HG03432 (cell line): ENCODE data around the gene FGF3.

ENCODE experiments used
- ATAC-seq: cut with Tn5 transposase; IDR thresholded peaks from one replicate; pipeline ENCODE4 v1.9.1; 2021; ENCODE audit warnings: mild to moderate bottlenecking, moderate library complexity; ENCODE audit not compliant: unreplicated experiment

Gene FGF3

DNA sequence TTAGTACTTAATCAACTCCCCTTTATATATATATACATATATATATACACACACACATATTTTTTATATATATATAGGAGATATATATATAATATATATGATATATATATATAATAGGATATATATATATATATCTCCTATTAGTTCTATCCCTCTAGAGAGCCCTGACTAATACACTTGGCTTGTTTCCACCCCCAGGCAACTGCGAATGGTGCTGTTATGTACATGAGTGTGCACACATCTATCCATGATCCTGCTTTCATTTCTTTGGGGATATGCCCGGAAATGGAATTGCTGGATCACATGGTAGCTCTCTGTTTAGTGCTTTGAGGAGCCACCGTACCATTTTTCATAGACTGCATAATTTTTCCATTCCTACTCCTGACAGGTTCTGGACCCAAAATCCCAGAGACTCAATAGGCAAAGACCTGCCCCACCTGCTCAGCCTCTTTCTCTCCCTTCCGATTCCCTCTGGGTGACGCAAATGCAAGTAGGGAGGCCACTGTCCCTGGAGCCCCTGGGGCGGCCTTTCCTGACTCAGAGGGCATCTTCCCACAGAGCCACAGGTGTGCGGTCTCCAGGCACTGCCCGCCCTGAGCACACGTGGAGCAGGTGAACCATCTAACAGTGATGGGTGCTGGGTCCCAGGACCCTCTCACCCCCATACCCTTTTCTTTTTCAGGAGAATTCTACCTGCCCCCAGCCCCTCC, 12.0 kb downstream of the FGF3 start:
- no peak for ATAC-seq

DNA sequence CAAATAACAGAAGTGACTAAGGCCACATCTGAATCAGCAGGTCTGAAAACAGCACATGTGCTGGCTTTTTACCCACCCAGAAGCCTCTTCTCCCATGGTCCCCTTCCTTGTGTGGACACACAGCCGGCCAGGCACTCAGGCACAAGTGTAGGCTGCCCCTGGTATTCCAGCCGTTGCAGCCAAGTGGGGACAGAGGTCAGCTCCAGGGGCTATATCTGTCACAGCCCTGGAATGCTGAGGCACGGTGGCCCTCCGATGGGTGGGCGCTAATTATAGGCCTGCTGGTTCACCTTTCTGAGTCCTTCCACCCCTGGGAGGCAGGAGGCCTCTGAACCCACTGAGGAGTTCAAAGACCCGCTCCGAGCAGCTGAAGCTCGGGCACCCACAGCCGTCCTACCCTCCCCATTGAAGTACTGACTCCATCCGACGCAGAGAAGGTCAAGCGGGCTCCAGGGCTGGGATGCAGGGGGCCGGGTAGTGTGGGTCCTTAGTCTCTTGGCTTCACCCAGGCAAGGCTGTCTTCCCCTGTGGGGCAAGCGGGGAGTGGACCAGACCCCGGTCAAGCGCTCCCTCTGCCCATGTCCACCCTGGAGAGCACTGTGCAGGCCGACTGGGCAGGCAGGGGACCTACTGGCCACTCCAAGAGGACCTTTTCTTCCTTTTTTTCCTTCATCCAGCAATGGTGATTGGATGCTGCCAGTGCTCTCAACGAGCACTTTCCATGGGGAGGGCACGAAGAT, 14.3 kb downstream of the FGF3 start:
- ATAC-seq: no peak

DNA sequence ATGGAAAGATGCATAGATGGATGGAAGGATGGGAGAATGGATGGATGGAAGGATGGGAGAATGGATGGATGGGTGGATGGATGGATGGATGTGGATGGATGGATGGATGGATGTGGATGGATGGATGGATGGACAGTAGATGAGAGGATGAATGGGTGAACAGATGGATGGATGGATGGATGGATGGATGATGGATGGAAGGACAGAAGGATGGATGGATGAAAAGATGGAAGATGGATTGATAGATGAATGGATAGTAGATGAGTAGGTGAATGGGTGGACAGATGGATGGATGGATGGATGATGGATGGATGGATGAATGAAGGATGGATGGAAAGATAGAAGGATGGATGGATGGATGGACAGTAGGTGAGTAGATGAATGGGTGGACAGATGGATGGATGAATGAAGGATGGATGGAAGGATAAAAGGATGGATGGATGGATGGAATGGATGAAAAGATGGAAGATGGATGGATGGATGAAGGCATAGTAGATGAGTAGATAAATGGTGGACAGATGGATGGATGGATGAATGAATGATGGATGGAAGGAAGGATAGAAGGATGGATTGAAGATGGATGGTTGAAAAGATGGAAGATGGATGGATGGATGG, 15.5 kb downstream of the FGF3 start:
- ATAC-seq: no peak

DNA sequence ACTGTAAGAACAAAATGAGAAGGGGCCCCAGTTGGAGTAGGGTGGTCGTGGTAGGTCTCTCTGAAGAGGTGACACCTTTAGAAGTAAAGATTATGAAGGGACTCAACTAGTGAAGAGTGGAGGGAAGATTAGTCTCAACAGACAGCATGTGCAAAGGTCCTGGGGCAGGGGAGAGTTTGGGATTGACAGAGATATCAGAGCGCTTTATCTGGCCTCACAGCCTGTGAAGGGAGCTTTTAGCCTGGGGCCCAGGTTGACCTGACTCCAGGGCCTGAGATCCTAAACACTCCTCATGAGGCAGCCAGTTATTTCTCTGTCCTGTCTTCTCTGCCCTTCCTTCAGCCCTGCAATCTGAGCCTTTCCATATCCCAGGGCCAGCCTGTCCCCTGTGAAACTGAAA, 16.2 kb downstream of the FGF3 start:
- no peak for ATAC-seq

DNA sequence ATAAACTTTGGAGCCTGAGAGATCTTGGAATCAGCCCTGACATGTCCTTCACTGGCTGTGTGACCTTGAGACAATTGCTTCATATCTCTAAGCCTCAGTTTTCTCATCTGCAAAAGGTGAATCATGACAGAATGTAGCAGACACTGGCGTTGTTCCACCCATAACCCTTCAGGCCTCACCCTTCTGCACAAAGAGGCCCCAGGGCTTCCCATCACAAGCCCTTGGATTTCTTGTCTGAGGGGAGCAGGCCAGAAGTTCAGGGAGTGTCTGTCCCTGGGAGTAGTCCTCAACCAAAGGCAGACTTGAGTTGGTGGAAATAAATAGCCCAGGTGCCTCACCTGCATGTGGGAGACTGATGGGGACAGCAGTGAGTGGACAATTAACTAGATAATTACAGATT, 16.6 kb downstream of the FGF3 start:
- ATAC-seq: no peak

DNA sequence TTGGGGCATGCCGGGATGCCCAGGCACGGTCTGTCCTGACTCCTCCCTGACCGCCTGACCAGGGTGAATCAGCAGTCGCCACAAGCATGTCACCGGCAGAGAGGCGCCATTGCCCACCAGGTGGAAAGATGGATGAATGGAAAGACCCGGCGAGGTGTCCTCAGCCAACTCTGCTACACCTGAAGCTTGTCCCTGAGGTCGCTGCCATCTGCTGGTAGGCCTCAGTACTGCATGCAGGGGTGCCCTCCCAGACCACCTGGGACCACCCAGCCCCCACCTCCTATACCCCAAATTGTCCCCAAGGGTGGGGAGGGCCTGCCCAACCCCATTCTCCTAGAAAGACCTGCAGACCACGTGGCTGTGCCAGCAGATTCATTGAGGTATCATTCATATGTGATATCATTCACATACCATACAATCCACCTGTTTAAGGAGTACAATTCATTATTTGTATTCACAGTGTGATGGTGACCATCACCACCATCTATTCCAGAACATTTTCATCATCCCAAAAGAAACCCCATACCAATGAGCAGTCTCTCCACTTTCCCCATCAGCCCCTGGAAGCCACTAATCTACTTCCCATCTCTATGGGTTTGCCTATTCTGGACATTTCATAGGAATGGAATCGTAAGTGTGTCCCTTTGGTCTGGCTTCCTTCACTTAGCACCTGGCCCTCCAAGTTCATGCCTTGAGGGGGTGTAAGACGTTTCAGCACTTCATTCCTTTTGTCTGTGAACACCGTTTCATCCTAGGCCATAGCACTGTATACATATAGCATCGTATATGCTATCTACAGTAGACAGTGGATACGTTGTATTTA, 17.5 kb downstream of the FGF3 start:
- no peak for ATAC-seq

DNA sequence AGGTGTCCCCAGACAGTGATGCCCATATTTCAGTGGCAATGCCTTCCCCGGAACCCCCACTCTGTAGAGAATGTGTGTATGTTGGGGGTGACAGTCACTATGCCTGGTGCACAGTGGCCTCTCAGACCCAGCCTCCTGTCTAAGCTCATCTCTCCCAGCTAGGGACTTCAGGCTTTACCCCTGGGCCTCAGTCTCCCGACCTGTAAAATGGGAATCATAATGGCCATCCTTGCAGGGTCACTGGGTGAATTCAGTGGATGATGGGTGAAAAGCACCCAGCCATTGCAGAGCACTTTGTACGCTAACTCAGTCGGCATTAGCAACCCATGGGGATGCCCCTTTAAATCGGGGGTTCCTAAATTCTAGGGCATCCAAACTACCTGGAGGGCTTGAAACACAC, 18.9 kb downstream of the FGF3 start:
- ATAC-seq: no peak

DNA sequence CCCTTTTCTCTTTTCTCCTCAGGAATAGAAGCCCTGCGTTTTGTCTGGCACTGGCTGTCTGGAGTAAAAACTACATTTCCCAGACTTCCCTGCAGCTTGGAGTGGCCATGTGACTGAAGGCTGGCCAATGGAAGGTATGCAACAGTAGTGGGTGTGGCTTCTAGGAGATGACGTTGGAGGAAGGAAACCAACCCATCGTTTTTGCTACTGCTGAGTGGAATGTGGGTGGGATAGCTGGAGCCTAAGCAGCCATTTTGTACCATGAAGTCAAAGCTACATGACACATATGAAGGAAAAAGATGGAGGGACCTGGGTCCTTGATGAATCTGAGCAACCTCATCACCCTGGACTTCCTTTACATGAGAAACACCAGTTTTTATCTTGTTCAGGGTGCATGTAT, 19.6 kb downstream of the FGF3 start:
- no peak for ATAC-seq

DNA sequence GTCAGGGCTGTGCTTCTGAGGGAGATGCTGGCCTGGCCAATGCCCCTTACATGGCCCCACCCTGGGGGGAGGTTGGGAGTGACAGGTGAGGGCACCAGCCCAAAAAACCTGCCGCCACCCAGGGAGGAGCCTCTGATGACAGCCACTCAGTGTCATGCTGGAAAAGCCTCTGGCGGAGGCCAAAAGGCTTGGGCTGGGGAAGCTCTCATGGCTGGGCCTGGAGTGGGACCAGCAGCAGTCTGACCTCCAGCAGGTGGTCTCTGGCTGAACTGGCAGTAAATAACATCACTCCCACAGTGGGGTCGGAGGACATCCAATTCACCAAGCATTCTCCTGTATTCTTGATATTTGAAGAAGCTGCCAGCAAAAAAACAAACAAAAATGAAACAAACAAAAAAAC, 20.1 kb downstream of the FGF3 start:
- ATAC-seq: no peak

DNA sequence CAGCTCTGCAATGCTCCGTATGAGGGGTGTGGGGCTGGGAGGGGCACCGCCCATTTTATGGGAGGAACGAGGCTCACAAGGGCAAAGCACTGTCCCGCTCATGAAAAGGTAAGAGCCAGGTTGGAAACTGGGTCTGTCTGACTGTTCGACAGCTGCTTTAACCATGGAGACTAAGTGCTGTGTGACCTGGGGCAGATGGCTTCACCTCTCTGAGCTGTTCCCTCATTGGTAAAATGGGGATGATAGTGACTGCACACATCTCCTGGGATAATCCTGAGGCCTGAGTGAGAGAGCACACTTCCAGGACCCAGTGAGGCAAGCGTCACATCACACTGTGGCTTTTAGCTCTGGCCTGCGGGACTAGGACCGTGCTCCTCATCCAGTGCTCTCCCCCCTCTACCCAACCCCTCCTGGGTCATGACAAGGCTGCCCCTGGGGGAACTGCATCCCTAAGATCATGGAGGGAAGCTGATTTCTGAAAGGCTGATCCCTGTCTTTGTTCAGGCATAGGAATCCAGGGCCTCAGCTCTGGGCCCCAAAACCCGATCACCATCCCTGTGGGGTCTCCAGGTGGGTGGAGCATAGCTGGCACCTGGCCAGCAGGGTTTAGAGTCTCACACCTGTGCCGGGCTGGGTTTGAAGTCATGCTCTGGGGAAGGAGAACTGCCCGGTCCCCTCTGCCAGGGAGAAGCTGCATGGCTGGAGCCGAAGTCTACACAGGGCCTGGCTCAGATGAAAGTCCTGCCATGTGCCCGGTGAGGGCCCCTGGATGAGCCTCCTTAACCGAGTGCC, 21.3 kb downstream of the FGF3 start:
- no peak for ATAC-seq

DNA sequence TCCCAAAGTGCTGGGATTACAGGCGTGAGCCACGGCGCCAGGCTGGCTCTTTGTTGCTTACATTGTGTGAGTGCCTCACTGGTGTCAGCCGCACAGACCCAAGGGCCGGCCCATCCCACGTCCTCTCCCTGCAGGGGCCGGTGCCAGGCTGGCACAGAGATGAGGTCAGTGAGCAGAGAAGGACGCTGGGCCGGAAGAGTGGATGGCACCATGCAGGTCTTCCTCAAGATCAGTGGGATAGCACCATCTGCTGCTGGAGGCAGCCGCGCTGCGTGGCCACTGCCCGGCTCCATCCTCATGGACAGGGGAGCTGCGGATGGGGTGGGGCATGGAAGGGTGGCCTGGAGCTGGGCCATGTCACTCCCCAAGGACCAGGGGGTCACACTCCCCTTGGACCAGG, 22.1 kb downstream of the FGF3 start:
- ATAC-seq: no peak

DNA sequence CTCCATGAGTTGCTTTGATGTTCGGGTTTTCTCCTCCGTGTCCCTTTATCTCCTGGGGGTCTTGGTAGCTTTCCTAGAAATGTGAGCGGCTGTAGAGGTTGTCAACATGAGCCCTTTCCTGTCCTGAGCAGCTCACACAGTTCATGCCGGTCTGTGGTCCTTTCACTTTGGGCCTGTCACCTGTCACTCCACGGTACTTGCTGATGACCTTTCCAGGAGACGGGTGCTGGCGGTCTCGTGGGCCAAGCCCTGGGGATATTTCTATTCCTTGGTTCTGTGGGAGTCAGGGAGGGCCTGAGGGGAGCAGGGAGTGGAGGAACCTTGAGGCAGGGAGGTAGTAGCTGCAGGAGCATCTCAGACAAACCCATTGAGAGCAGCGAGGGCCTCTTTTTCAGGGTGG, 23.2 kb downstream of the FGF3 start:
- no peak for ATAC-seq

DNA sequence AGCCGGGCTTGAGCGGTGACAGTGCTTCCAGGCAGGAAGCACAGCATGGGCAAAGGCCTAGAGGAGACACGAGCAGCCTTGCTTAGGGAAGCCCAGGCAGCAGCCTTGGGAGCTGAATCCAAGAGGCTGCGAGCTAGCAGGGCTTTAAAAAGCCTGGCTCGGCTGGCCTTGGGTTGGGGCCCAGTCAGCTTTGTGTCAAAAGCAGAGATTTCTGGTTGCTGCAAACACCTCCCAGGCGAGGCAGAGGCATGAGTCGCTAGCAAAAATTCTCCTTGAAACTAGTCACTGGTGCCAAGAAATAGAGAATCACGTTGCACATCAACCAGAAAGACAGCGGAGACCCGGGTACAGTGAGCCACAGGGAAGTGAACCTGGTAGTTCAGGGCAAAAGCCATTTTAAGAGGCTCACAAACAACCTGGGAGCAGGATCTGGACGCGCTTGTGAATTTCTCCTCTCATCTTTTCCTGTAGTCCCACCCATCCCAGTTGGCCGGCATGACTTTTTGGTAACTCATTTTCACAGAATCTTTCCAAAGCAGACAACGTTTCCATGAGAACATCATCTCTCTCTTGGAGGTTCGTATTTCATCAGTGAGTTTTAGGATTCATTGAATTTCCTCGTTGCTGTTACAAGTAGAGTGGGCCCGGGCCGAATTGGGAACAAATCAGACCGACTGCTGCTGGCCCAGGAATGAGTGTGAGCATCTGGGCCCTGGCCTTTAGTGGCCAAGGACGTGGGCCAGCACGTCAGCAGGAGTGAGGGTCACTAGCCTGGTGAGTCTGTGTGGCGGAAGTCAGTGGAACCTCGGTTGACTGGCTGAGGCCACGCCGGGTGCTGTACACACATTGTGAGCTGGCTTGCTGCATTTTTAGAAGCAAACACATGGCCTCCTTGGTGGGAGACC, 27.7 kb downstream of the FGF3 start:
- no peak for ATAC-seq

DNA sequence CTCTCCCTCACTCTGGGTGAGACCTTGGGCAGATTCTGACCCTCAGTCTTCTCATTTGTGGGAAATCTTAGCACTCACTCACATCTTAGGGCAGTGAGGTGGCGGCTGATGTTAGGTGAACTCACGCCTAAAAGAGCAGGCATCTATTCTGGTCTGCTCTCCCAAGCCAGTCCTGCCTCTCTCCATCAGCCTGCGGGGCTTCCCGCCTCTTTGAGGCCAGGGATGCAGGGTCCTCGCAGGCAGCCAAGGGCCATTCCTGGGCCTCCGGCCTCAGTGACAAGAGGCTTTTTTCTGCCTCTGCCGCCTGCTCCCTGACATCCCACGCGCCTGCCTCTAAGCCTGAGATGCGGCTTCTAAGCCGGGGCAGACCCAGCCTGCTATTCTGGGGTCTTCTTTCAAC, 30.3 kb downstream of the FGF3 start:
- ATAC-seq: no peak

DNA sequence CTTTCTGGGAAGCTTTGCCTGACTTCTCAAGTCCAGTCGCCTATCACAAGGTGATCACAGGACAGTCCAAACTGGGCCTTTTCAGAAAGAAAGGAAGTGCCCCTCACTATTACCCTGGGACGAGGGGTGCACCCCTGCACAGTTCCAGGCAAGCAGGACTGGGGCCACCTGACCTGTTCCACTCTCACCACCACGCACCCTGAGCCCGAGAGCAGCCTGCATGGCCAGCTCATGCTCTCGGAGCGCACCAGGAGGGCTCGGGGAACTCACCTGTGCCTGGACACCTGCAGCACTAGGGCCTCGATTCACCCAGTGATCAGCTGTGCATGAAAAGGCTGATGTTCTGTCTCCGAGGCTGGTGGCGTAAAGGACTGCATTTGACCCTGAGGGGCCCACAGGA, 31.3 kb downstream of the FGF3 start:
- no peak for ATAC-seq

DNA sequence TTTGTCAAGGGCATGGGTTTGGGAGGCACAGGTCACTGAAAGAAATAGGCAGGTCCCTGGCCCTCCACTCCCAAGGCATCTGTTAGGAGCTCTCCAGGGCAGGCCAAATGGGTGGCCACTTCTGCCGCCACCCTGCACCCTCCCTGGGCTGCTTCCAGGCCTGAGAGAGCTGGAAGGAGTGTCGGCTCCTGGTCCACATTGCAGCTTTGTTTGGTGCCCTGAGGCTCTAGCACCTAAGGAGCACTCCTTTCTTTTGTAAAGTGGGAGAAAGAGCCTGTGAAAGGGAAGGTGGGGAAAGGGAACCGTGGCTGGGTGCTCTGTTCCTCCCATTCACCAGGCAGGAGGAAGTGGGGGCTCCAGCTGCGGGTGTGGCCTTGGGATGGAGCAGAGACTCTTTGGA, 31.8 kb downstream of the FGF3 start:
- ATAC-seq: no peak

DNA sequence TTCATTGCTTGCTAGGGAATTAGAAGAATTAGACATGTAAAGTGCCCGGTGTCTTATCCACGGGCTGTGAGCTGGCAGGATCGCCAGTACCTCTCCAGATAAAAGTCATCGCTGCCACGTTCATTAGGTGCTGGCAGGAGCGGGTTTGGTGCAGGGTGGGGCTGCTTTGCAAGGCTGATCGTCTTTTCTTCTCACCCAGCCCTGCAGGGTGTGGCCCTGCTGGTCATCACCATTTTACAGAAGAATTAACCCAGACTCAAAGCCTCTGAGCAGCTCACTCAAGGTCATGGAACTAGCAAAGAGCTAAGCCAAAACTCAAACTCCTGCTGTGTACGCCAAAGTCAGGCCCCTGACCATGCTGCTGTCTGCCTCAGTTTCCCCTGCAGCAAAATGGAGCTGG, 38.0 kb downstream of the FGF3 start:
- no peak for ATAC-seq

DNA sequence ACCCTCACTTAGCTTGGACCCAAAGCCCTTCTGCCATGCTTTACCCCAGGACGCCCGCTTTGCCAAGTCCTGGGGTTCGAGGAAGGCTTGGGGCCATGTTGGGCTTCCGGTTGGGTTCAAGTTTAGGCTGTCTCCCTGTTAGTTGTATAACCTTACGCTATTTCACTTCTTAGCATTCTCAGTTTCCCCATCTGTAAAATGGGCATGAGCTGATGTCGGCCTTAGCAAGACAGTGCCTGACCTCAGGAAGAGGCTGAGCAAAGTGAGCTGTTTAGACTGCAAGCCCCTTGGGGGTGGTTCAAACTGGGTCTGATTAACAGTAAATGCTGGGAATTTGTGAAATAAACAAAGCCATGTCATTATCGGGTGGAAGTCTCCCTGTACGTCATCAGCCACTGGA, 40.8 kb downstream of the FGF3 start:
- ATAC-seq: no peak

DNA sequence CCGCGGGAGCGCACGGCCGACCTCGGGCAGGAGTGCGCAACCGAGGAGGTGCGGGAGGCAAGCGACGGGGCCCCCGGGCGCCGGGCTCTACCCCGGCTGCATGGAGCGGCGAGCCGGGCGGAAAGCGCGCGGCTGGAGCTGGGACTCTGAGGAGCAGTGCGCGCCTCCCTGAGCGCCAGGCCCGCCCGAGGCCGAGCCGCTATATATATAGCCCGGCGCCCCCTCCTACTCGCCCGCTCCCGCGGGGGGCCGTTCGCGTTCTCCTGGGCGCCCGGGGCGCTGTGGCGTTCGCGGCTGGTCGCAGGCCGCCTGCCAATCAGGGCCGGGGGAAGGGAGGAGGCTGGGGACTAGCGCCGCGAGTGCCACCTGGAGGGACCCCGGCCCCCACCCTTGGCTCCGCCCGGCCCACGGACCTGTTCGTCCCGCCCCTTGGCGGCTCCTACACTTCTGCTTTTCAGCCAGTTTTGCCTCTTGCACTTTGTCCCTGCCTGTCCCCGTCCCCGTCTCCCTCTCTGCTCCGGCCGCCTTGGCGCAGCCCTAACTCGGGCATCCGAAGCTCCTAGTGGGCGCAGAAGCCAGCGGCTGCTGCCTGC, 44.0 kb downstream of the FGF3 start, which contains the start of gene FGF4:
Gene FGF4 (minus strand): TSS at position 179 of the 593 bp plus-strand sequence. CDS start 257 bp downstream, outside the sequence.
- no peak for ATAC-seq
